DMS53 treated with DMSO at 0.1 percent for 48 hours (cell line): ENCODE data around the gene NDST4.
"Not testable (repeated sequence)": the region's sequence is repeated elsewhere in the genome, so short reads cannot be mapped to it uniquely, and the experiment has no call there.

Experiments
- DNase-seq: peaks from one replicate; lab custom pipeline; 2025; ENCODE audit not compliant: unreplicated experiment; lab: John Stamatoyannopoulos, UW

Gene NDST4

DNA sequence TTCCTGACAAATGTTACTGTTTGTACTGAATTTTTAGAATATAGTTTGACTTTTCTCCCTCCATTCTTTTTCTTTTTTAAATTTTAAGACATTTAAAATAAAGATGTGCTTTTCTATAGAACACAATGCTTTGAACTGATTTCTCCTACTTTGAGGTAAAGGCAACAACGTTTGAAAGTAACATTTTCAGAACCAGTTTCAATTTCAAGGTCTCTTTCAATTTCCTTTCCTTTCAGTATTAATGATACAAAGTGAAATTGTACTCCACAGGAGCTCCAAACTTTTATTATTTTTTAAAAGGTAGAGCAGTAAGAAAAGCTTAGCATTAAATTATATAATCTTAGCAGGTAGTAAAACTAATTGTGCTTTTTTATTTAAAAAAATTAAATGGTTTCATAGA lies 54.9 kb downstream of the NDST4 start:
- no peak for DNase-seq

DNA sequence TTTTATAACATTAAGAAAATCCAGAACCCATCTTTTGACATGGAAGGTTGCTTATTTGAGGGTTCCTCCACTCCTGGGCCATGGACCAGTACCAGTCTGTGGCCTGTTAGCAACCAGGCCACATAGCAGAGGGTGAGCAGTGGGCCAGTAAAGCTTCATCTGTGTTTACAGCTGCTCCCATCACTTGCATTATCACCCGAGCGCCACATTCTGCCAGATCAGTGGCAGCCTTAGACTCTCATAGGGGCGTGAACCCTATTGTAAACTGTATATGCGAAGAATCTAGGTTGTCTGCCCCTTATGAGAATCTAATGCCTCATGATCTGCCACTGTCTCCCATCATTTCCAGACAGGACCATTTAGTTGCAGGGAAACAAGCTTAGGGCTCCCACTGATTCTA lies 58.6 kb downstream of the NDST4 start:
- no peak for DNase-seq

DNA sequence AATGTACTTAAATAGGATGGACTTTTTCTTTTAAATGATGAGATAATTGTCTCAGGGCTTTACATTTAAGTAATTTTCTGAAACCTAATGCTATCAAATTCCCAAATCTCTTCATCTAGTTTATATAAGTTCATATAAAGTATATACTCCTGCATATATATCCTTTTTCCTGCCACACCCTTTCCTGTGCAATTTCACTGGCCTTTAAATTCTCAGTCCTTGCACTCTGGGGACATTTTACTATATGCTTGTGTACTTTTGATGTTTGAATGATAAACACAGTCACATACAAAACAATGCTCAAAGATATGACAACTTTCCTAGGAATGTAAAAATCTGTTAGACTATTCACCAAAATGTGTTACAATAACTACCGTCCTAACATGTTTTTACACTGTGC lies 60.1 kb downstream of the NDST4 start:
- DNase-seq = no peak

DNA sequence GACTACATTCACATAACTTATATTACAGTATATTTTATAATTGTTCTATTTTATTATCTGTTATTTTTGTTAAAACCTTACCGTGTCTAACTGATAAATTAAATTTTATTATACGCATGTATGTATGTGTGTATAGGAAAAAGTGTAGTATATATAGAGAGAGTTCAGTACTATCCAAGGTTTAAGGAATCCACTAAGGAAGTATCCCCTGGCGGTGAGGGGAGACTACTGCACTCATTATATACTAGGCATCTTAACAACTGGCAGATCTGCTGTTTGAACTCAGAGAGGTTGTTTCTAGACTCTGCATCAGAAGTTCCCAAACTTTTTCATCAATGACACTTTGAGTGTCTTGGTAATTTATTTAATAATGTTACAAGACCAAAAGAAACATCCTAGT lies 70.9 kb downstream of the NDST4 start:
- DNase-seq = no peak

DNA sequence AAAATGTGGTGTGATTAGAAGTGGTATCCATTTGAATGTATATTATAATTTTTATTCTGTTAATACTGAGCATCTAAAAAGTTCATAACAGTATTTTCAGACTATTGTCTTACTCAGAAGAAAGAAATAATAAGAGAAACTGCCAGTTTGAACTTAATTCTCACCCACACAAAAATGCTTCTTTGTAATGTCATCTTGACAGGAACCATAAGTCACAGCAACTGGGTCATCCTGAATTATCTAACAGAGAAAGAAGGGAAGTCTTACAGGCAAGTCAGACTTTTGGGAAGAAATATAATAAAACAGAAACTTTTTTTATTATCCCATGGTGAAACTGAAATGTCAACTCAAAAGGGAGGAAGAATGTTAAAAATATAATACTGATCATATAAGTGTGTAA lies 83.1 kb downstream of the NDST4 start:
- DNase-seq = no peak

DNA sequence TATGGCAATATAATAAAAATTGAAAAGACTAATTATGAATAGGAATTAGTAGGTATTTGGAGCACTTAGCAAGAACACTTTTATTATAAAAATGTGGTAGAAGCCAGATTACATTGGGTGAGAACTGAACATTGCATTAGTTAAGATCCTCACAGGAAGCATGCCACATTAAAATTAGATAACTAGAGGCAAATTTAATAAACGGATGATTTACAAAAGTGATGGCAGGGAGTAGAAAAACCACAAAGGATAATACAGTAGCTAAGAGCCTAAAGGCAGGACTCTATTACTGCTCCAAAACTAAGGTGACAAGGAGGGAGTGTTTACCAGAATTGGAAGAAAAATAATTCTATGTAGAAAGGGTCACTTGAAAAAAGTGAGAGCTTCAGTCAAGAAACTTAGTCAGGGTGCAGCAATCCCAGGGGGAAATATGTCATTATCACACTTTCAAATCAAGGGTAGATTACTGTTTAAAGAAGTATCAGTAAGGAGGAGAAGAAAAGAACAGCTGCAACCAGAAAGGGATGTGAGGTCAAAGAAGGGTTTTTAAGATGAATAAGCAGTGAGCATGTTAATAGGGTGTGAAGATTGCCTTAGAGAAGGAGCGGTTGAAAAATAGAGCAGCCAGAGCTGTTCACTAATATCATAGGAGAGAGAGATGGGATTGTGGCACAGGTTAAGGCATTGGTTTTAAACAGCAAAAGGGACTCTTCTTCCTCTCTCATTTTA lies 84.6 kb downstream of the NDST4 start:
- no peak for DNase-seq

DNA sequence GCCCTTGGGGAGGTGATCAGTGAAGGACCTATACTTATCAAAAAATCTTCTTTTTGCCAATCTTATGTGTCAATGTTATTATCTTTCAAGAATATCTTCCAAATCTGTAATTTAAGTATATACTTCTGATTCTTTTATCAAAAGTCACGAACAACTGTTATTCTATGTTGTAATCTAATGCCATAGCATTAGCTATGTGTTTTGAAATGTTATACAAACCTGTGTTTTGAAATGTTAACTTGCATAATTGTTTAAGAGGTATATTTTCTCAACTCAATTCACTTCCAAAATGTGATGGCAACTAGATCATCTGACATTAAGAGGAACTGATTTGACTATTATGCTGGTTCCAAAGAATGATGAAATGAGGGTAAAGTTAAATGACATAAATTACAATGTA lies 113.5 kb downstream of the NDST4 start:
- no peak for DNase-seq

DNA sequence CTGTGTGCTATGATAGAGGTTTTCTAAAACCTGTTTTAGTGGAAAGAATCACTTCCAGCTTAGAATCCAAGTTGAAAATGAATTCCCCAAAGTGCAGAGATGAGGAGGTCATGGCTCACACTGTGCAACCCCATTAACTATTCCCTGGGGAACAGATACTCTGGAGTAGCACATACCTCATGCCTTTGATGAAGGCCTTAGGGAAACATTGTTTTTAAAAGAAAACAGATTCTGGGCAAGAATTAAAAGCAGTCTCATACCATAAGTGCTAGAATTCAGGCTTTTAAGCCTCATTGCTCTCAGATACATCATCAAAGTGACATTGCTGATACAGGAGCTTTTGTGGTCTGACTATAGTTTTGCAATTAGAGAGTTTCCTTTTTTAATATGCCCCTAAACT lies 115.1 kb downstream of the NDST4 start:
- no peak for DNase-seq

DNA sequence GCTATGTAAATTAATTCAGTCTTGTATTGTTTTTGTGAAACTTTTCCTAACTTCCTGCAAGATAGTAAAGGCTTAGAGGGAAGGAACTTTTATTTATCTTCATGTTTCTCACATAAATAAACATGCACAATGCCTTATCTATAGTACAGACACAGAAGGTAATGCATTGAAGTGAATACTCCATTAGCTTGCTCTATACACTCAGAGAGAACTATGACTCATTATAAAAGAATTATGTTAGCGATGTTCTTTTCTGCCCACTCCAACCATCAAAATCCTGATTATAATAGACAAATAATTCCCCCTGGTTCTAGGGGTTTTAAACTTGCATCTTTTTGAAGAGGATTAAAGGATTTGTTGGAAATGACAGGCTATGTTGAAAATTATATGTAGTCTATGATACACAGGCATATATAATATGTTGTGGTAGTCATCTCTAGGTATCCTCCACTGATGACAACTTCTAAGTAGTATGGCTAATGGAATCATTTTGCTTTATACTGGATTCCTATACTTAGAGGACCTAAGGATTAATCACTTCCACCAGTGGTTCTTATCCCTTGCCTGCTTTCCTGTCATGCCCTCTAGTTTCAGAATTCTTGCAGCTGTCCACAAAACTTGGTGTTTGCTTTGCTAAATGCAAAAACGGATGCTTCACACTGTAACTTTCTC lies 115.7 kb downstream of the NDST4 start:
- no peak for DNase-seq

DNA sequence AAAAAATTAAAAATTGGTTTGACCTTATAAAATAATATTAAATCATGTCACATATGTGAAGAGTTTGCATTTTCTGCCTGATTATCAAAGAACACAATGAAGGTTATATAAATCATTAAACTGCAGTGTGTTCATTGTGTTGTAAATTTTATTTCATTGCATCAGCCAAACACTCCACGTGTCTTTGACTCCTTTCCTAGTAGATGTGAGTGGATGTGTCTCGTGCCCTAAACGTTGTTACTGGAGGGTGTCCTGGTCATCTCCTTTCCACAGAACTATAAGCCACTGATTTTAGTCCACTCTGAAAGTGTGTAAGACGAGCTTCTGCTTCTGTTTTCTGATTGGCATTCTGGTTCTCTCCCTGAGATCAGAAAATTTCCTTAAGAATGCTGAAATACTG lies 127.3 kb downstream of the NDST4 start:
- DNase-seq = no peak

DNA sequence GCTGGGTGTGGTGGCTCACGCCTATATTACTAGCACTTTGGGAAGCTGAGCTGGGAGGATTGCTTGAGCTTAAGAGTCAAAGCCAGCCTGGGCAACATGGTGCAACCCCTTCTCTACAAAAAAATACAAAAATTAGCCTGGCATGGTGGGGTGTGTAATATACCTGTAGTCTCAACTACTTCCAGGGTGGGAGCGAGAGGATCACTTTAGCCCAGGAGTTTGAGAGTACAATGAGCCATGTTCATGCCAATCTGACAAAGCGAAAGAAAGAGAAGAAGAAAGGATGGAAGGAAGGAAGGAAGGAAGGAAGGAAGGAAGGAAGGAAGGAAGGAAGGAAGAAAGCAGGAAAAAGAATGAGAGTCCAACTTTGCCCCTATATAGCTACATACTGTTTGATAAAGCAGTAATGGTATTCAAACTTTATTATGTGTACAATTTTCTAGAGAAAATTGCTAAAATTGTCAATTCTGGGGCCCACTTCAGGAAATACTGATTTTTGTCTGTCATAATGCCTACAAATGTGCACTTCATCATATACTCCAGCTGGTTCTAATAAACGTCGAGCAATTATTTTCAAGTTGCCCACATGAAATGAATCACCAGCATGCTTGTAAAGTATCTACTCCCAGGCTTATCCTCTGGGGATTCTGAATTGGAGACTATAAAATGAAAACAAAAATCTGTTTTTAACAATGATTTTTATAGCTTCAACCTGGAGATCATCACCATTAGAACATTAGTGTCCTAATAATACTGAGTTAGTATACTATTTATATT lies 132.3 kb downstream of the NDST4 start:
- DNase-seq = no peak

DNA sequence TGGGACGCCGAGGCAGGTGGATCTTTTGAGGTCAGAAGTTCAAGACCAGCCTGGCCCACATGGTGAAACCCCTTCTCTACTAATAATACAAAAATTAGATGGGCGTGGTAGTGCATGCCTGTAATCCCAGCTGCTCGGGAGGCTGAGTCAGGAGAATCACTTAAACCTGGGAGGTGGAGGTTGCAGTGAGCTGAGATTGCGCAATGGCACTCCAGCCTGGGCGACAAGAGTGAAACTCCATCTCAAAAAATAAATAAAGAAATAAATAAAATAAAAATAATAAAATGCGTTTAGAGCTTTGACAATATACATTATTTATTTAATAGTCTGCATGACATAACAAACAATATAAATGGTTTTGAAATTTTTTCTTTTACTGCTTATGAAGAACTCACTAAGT lies 133.0 kb downstream of the NDST4 start:
- DNase-seq = not testable (repeated sequence)

DNA sequence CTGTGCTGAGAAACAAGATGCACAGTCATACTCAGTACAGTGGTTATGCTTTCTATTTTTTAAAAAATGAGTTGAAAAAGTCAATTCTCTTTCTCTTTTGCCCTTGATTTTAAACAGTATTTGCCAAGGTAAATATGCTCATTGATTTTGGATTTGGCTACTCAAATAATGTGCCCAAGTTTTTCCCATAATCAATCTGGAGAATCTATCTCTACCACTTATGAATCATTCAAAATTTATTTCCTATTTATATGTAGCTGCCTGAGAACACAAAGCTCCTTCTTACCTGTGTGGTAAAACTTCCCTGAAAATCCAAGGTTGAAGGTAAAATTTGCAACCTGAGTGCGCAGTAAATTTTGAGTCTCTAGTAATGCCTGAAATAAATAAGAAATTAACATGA lies 136.5 kb downstream of the NDST4 start:
- no peak for DNase-seq

DNA sequence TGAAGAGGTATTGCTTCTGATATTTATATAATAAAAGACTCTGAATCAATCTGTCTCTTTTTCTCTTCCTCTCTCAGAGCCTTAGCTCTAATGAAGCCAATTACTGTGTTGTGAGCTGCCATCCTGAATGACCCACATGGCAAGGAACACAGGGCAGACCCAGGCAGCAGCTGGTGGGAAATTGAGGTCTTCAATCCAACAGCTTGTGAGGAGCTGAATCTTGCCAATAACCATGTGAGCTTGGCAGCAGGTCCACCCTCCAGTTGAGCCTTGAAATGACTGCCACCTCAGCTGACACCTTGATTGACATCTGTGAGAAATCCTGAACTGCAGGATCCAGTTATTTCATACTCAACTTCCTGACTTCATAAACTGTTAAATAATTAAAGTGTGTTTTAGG lies 149.4 kb downstream of the NDST4 start:
- no peak for DNase-seq

DNA sequence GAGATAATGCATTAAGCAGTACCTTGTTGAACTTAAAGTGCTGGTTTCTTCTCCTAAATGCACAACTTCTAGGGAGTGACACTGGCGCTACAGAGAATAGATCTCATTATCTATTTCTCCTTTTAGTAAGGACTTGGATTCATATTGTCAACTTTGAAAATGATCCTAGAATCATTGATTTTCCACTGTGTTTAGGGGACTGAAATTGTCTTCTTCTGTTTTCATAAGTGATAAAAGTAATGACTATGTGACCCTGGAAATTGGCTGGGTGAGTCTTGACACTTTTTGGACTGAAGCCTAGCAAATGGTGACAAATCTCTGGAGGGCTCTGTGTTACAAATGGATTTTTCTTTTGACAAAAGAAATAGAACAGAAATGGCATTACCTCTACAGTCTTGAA lies 167.8 kb downstream of the NDST4 start:
- no peak for DNase-seq

DNA sequence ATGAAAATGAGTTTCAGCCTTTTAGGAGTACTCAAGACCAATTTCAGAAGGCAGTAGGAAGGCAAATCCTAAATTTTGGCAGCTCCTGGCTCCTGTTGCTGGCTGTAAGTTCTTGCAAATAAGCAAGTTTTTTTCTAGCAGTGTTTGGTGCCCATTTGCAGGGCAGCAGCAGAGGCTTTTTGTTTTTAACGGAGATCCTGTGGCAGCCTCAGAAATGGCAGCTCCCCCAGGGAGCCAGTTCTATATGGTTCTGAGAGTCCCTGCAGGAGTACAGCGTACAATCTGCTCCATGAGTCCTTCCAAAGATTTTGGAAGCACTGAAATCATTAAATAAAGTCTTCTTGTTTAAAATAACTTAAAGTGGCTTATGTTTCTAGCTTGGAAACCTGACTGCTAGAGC lies 171.9 kb downstream of the NDST4 start:
- no peak for DNase-seq

DNA sequence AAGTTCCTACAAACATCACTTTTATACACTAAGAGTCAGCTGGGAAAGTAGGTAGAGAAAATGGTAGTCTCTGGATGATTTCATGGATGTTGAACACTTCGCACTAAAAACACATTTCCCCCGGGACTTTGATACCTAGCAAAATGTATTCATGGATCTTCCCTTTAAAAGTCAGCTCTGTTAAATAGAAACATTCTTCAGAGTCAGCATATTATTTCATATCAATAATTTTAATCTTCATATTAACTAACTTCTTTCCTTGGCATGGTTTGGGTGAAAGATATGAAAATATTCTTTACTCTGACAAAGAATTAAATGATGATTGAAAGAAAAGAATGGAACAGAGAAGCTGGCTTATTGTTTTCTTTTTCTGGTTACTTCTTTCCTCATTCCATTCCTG lies 185.5 kb downstream of the NDST4 start:
- no peak for DNase-seq

DNA sequence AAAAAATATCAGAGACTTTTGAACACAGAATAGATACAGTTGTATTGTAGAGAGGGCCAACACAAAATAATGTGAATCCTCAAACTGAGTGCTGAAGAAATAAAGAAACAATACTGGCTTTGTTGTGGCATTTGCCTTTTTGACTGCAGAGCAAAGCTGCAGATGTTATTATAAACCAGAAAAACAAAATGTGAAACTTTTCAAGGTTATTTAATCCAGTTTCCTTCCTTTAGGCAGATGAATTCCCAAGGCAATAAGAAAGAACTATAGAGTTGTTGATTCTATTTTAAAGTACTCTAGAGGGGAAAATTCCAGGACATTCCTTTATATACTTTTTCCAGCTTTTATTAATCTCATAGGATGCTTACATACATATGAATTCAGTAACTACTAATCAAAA lies 186.8 kb downstream of the NDST4 start:
- no peak for DNase-seq

DNA sequence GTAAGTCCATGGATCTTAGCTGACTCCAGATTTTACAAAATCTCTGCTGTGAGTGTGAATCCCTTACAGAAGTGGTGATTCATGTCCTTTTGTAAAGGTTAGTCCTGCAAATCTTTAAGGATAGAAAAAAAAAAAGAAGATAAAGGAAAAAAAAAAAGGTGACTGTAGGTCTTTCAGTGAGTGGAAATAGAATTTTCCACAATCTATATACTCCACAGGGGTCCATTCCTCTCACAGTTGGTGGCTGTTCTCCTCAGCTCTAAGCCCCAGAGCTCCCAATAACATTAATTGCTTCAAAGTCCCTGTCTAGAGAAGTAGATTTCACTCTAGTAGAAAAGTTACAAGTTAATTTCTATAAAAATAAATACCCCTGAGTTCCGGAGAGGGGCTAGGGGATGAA lies 189.1 kb downstream of the NDST4 start:
- DNase-seq = no peak

DNA sequence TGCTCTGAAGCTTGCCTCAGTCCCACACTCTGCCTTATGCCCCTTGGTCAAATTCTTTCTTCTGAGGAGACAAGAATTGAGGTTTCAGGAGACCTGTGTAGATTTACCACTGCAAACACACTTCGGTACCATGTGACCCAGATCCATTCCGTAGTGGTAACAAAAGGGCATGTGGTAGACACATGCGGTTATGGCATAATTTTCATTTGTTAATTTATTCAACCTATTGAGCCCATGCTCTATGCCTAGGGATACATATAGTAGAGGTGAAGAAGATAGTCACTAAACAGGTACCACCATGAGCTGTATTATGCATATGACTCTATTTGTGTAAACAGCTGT lies 190.9 kb downstream of the NDST4 start:
- peak; percentile 40 for DNase-seq

DNA sequence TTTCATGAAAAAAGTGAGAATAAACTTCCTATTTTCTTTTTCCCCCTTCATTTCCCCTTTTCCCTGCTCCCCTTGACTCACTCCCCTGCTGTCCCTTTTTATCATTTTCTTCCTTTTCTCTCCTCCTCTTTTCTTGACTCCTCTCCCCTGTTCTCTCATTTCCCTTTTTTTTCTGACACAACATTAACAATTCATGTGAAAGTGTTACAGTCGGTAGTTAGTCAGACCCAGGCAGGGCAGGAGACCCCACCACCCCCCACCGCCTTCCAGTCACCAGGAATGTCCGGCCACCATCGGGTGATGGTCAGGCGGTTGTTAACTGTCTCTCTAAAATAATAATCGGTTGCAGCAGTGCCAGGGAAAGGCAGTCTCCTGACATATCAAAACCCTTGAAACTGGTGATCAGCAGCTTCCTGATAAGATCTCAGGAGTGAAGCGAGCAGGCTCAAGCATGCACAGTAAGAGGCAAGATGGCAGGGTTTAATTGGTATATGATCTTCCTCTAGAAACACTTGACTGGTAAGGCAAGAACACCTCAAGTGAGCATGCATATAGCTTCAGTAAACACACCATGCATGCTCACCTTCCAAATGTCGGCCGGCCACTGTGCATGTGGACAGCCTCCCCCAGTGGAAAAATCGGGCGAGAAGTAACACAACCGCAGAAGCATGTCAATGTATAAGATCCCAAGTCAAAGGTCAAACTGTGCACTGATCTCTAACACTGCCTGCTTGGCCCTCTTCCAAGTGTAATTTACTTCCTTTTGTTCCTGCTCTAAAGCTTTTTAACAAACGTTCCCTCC lies 191.4 kb downstream of the NDST4 start:
- DNase-seq = peak; percentile 50

DNA sequence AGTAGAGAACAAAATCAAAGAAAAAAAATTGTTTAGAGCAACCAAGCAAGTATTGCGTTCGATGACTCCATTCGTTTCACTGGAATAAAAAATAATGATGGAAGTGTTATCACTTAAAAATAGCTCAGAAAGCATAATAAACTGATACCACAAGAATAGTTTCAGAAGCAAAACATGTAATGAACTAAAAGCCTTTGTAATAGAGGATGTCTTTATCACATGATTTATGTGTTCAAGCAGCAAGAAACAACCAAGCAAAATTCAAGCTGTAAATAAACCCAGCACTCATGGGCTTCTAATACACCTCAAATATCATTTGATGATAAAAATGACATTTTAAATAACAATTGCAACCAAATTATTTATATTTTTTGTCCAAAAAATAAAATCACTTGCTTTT lies 192.2 kb downstream of the NDST4 start:
- DNase-seq = no peak
